ENCODE measurements around the gene PDK2. TPM values are rescaled to one million over a fixed set of nuclear protein-coding genes. Genes with fewer than 3 reads are reported as not detected.

Gene PDK2
- total and polyA plus RNA-seq, 9 of the 15 experiments (the other 6 are each of a cell fraction or from before 2014, with no cell fraction given), result 0.03 to 2.5 (median 1.4) TPM

GRCh38 chr17:50093807-50094206 lies 1.3 kb upstream of the PDK2 start:
- no peak for TF ChIP-seq JUND (IDR thresholded peaks at IDR 0.05; ENCODE audit: borderline replicate concordance, low read depth, low read length)
- TF ChIP-seq JUND (tag; IDR thresholded peaks at IDR 0.05; ENCODE audit: borderline replicate concordance, low read depth, low read length), result no peak
- no peak for TF ChIP-seq POLR2B (IDR thresholded peaks at IDR 0.05; ENCODE audit: low read depth, partially characterized antibody)
- no peak for TF ChIP-seq JUNB (CRISPR knock-in tag; conservative IDR thresholded peaks at IDR 0.05)
- TF ChIP-seq NCOR1 (IDR thresholded peaks at IDR 0.05), result no peak
- H3K9me3 ChIP-seq (replicated peaks; ENCODE audit: control insufficient read depth, insufficient read depth, low read depth, low read length), result no peaks in the 10 kb centered on the region
- no peak overlapping the region for H2AFZ ChIP-seq (ENCODE audit: low read depth, low read length)
- H3K27ac ChIP-seq (ENCODE audit: extremely low read depth, low read depth, low read length), result no peak overlapping the region
- H3K4me3 ChIP-seq, result no peak overlapping the region
- no peaks in the 10 kb centered on the region for H3K79me2 ChIP-seq (ENCODE audit: control insufficient read depth, insufficient read depth, low read length)
- intact Hi-C loops (cut with micrococcal nuclease) (loop anchor here (1.0 kb wide), 2 partner anchors 67 to 203 kb away; no protein-coding TSS in a partner anchor), in situ Hi-C loops (cut with MboI) (no loop called here)
- H3K4me1 ChIP-seq (replicated peaks in 1 of 2; ENCODE audit: control insufficient read depth in 2 of 2, insufficient read depth in 2 of 2, low read length in 2 of 2), result peaks cover 3 to 16% of the 10 kb centered on the region in 2 experiments; a peak in 3 of 5 replicates
- H3K4me2 ChIP-seq (ENCODE audit: insufficient read depth, low read length), result no peak overlapping the region
- ChIA-PET CTCF (ENCODE audit: low intra/inter-chr PET ratio) (interaction anchor here (0.6 to 1.6 kb wide), 4 partner anchors 67 to 398 kb away, joined by 3 to 6 read pairs (median 4); no protein-coding TSS in a partner anchor), POLR2A (interaction anchor here (1.0 kb wide), 1 partner anchor 29 kb away, joined by 4 read pairs; no protein-coding TSS in a partner anchor)
- no peak for ATAC-seq
- peaks cover 13% of the 10 kb centered on the region; the same call in 1 of the 2 replicates for H4K20me1 ChIP-seq (replicated peaks; ENCODE audit: control insufficient read depth, insufficient read depth, low read length)
- H3K9me1 ChIP-seq (ENCODE audit: control insufficient read depth, insufficient read depth, low read length), result no peaks in the 10 kb centered on the region
- H3K36me3 ChIP-seq (ENCODE audit: control insufficient read depth, insufficient read depth, low read length), result no peaks in the 10 kb centered on the region
- no TSS peak for BruUV-seq (replicated peaks)
- DNase-seq (ENCODE audit: extremely low read depth in 1 of 4, low spot score in 3 of 4), result no peak
- no peak overlapping the region for H3K9ac ChIP-seq (ENCODE audit: insufficient read depth in 1 of 2, low read depth in 2 of 2, low read length in 2 of 2)
- no peak for FAIRE-seq
- peaks cover 7 to 35% of the 10 kb centered on the region in 2 experiments; a peak in 4 of 5 replicates for H3K27me3 ChIP-seq (ENCODE audit: control insufficient read depth in 2 of 2, insufficient read depth in 2 of 2, low read length in 2 of 2)
- 0% methylated on average over 3 of the region's 3 CpGs for WGBS (ENCODE audit: insufficient coverage, low coverage, missing lambda C conversion rate)

Data from K562 (cell line).